Lung (tissue), 12 donors: ENCODE results near the gene NMRK1. TPM values are rescaled to one million over a fixed set of nuclear protein-coding genes. Genes with fewer than 3 reads are reported as not detected.

ENCODE experiments used
- ATAC-seq: fragments of 200-7000 bp; cut with Tn5 transposase; one replicate; pipeline ENCODE4 v1.9.1; 2020; ENCODE audit warnings: moderate number of reproducible peaks; ENCODE audit not compliant: insufficient read depth, low FRiP score
- DNase-seq, 3 donors: peaks; one replicate each; pipeline ENCODE4 v3.0.0-alpha.2; 2013 to 2017
- H3K27ac ChIP-seq, 2 donors: one replicate each; pipeline ENCODE4 v1.5.1; 2013; ENCODE audit warnings: mild to moderate bottlenecking in 2 of 2, moderate library complexity in 2 of 2, control low read depth in 1 of 2, inconsistent platforms in 1 of 2, low read depth in 1 of 2, low read length in 1 of 2
- H3K27me3 ChIP-seq, 3 donors: one replicate each; pipeline ENCODE4 v1.5.1; 2013; ENCODE audit warnings: low read length in 2 of 3; ENCODE audit not compliant: control insufficient read depth in 3 of 3, insufficient read depth in 3 of 3
- H3K36me3 ChIP-seq, 4 donors: one replicate each; pipeline ENCODE4 v1.5.1; 2013; ENCODE audit warnings: low read length in 4 of 4, mild to moderate bottlenecking in 1 of 4, moderate library complexity in 1 of 4; ENCODE audit not compliant: control insufficient read depth in 4 of 4, insufficient read depth in 4 of 4
- H3K4me1 ChIP-seq, 5 donors: one replicate each; pipeline ENCODE4 v1.5.1; 2013; ENCODE audit warnings: low read length in 5 of 5, mild to moderate bottlenecking in 2 of 5, moderate library complexity in 1 of 5; ENCODE audit not compliant: control insufficient read depth in 5 of 5, insufficient read depth in 5 of 5
- H3K4me3 ChIP-seq: one replicate; pipeline ENCODE4 v1.5.1; 2013; ENCODE audit warnings: mild to moderate bottlenecking, control low read depth, moderate library complexity
- H3K9ac ChIP-seq, 2 donors: one replicate each; pipeline ENCODE4 v1.5.1; 2013; ENCODE audit warnings: low read length in 2 of 2, control low read depth in 1 of 2; ENCODE audit not compliant: insufficient read depth in 1 of 2
- H3K9me3 ChIP-seq, 4 donors: one replicate each; pipeline ENCODE4 v1.5.1; 2013; ENCODE audit warnings: low read length in 3 of 4, mild to moderate bottlenecking in 1 of 4, moderate library complexity in 1 of 4; ENCODE audit not compliant: control insufficient read depth in 4 of 4, insufficient read depth in 3 of 4
- WGBS, 2 donors: extraction: QIAGEN DNeasy Blood & Tissue Kit; methylation state at CpG; one replicate each; pipeline ENCODE4 v1.1.7; 2013; 5-methylcytosine and 5-hydroxymethylcytosine counted together
- polyA plus RNA-seq, 2 donors: library from polyadenylated mRNA; stranded (reverse); fragments of 200-250 nt; gene quantifications; one replicate each; pipeline ENCODE4 v1.2.1, GENCODE V29; 2013
- total RNA-seq, 2 donors: library from RNA; depleted of rRNA in 1 of 2; stranded (reverse); fragments of >200 nt in 1 of 2; gene quantifications; one replicate each; pipeline ENCODE4 v1.2.1, GENCODE V29; 2014 to 2021
- TF ChIP-seq, protein P1 (sequence below): IDR thresholded peaks from 2 replicates; pipeline ENCODE4 v1.5.1; 2012; ENCODE audit warnings: mild to moderate bottlenecking; ENCODE audit errors: control extremely low read depth, extremely low read depth
- donor health status: control.
- donor health status: control.
- donor health status: Bipolar disorder and iron deficiency.
- donor health status: healthy.
- donor health status: DM: yes; HTN: yes; CAD: no.

The NMRK1 gene
- total and polyA plus RNA-seq, 4 donors, result 22.7 to 57.9 (median 31.4) TPM

- ATAC-seq (no peak), DNase-seq (no peak)
- TF ChIP-seq, protein P1, sequence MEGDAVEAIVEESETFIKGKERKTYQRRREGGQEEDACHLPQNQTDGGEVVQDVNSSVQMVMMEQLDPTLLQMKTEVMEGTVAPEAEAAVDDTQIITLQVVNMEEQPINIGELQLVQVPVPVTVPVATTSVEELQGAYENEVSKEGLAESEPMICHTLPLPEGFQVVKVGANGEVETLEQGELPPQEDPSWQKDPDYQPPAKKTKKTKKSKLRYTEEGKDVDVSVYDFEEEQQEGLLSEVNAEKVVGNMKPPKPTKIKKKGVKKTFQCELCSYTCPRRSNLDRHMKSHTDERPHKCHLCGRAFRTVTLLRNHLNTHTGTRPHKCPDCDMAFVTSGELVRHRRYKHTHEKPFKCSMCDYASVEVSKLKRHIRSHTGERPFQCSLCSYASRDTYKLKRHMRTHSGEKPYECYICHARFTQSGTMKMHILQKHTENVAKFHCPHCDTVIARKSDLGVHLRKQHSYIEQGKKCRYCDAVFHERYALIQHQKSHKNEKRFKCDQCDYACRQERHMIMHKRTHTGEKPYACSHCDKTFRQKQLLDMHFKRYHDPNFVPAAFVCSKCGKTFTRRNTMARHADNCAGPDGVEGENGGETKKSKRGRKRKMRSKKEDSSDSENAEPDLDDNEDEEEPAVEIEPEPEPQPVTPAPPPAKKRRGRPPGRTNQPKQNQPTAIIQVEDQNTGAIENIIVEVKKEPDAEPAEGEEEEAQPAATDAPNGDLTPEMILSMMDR, result no peak
- Histone ChIP-seq H3K36me3 (peaks cover 0 to 5% (median under 1%) of the 10 kb centered on the region in 4 donors), H3K9ac (peak overlapping the region in 1 of 2 donors; percentile 36), H3K4me3 (no peak overlapping the region), H3K4me1 (peaks cover 10 to 65% (median 23%) of the 10 kb centered on the region in 5 donors), H3K9me3 (no peaks in the 10 kb centered on the region), H3K27ac (no peak overlapping the region), H3K27me3 (no peaks in the 10 kb centered on the region)
- WGBS, 2 donors, result 82 to 87% methylated on average over 2 of the region's 2 CpGs
These were observed 17.1 kb upstream of the NMRK1 start for GRCh38 chr9:75105019-75105540.

DNA sequence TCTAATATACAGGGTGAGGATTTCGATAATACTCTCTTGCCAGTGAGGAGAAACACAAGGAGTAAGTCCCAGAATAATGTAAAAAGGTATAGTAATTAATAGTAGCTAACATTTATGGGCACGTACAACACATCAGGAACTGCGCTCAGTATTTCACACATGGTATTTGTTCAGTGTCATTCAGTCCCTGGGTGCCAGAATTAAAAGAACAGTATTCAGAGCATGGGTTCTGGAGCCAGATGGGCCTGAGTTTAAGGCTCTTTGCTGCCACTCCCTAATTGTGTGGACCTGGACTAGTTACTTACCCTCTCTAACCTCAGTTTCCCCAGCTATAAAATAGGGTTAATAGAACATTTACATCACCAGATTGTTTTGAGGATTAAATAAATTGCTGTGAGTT is 16.7 kb upstream of the NMRK1 start:
- ATAC-seq (no peak), DNase-seq (no peak)
- TF ChIP-seq, protein P1, result no peak
- H3K27ac ChIP-seq, result no peak overlapping the region
- no peaks in the 10 kb centered on the region for H3K9me3 ChIP-seq
- no peak overlapping the region for H3K9ac ChIP-seq
- H3K27me3 ChIP-seq, result no peaks in the 10 kb centered on the region
- H3K36me3 ChIP-seq, result peaks cover 0 to 5% (median under 1%) of the 10 kb centered on the region in 4 donors
- peaks cover 10 to 64% (median 28%) of the 10 kb centered on the region in 5 donors for H3K4me1 ChIP-seq
- no peak overlapping the region for H3K4me3 ChIP-seq
- 87 to 90% methylated on average over 3 of the region's 3 CpGs for WGBS, 2 donors

GRCh38 chr9:75102177-75102790 is 14.3 kb upstream of the NMRK1 start:
- ATAC-seq (no peak), DNase-seq (no peak)
- Histone ChIP-seq H3K27me3 (no peaks in the 10 kb centered on the region), H3K4me1 (peaks cover 5 to 49% (median 25%) of the 10 kb centered on the region in 5 donors), H3K9me3 (no peaks in the 10 kb centered on the region), H3K9ac (no peak overlapping the region), H3K27ac (no peak overlapping the region), H3K36me3 (peaks cover 0 to 5% (median 0%) of the 10 kb centered on the region in 4 donors), H3K4me3 (no peak overlapping the region)
- WGBS, 2 donors, result 91 to 95% methylated on average over 7 of the region's 7 CpGs
- TF ChIP-seq, protein P1, result no peak
